ENCODE measurements around the gene WDR70. TPM values are rescaled to one million over a fixed set of nuclear protein-coding genes. Genes with fewer than 3 reads are reported as not detected.

WDR70 gene
- total RNA-seq, 4 donors from 2014 or later, result 24.7 to 200 (median 29.9) TPM

DNA sequence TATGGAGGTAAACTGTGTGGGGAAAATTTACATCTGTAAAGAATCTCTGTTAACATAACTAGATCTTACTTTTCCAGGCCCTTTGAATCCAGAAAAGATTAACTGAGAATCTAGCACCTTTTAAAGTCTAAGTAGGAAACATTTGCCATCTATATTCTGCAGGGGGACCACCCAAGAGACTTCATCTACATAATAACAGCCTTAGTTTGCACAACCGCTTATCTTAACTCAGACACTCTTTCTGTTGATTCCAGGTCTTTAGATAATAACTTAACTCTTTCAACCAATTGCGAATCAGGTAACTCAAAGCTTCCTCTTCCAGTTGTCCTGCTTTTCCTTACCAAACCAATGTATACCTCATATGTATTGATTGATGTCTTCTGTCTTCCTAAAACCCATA is 407.3 kb downstream of the WDR70 start:
- Histone ChIP-seq H3K36me3 (no peaks in the 10 kb centered on the region), H3K4me1 (no peaks in the 10 kb centered on the region), H3K27ac (no peak overlapping the region), H3K9me3 (no peaks in the 10 kb centered on the region), H3K4me3 (no peak overlapping the region), H3K27me3 (no peaks in the 10 kb centered on the region)
- in situ Hi-C loops (cut with MboI; ENCODE audit: low pct_ligation_motif_present in 1 of 4, low pct_unique_long_range_greater_than_20kb in 1 of 4, low sequenced_read_pairs in 3 of 4) (no loop called here), intact Hi-C loops (cut with DNase I; ENCODE audit: low total_unique reads) (no loop called here)
- TF ChIP-seq POLR2AphosphoS5 (IDR thresholded peaks at IDR 0.05) (no peak), EP300 (IDR thresholded peaks at IDR 0.05; ENCODE audit: low read depth) (no peak), POLR2A (IDR thresholded peaks at IDR 0.05) (no peak), CTCF (IDR thresholded peaks at IDR 0.05) (no peak)
- 77 to 82% methylated on average over 2 of the region's 2 CpGs for WGBS, 2 donors (ENCODE audit: low coverage in 1 of 2)
- no peak for DNase-seq

GRCh38 chr5:37786862-37787519 is 407.9 kb downstream of the WDR70 start:
- H3K27me3 ChIP-seq, result no peaks in the 10 kb centered on the region
- no peaks in the 10 kb centered on the region for H3K9me3 ChIP-seq
- H3K4me1 ChIP-seq, result no peaks in the 10 kb centered on the region
- TF ChIP-seq POLR2AphosphoS5 (IDR thresholded peaks at IDR 0.05), result no peak
- TF ChIP-seq EP300 (IDR thresholded peaks at IDR 0.05; ENCODE audit: low read depth), result no peak
- no peak for TF ChIP-seq CTCF (IDR thresholded peaks at IDR 0.05)
- no peak for TF ChIP-seq POLR2A (IDR thresholded peaks at IDR 0.05)
- WGBS, 2 donors (ENCODE audit: low coverage in 1 of 2), result 83 to 97% methylated on average over 5 of the region's 5 CpGs
- intact Hi-C loops (cut with DNase I; ENCODE audit: low total_unique reads) (no loop called here), in situ Hi-C loops (cut with MboI; ENCODE audit: low pct_ligation_motif_present in 1 of 4, low pct_unique_long_range_greater_than_20kb in 1 of 4, low sequenced_read_pairs in 3 of 4) (no loop called here)
- DNase-seq, result no peak
- no peaks in the 10 kb centered on the region for H3K36me3 ChIP-seq
- H3K4me3 ChIP-seq, result no peak overlapping the region
- H3K27ac ChIP-seq, result no peak overlapping the region

DNA sequence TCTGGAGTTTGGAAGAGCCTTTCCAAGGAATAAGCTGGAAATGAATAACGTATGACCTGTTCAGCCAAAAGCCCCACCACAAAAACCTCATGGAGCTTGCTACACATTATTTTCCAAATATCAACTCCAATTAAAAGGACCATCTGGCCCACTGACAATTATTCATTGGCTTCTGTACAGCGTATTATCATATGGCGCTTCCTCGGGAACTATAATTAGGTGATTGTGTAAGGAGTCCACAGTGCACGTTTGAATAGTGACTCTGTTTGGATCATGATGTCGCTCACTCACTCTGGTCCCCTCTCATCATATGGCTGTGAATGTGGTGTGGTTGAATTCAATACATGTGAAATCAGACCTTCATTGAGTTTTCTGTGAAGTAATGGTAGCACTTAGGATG is 408.6 kb downstream of the WDR70 start:
- no peaks in the 10 kb centered on the region for H3K36me3 ChIP-seq
- in situ Hi-C loops (cut with MboI; ENCODE audit: low pct_ligation_motif_present in 1 of 4, low pct_unique_long_range_greater_than_20kb in 1 of 4, low sequenced_read_pairs in 3 of 4), result no loop called here
- no peaks in the 10 kb centered on the region for H3K27me3 ChIP-seq
- DNase-seq, result no peak
- no peaks in the 10 kb centered on the region for H3K9me3 ChIP-seq
- TF ChIP-seq CTCF (IDR thresholded peaks at IDR 0.05), result no peak
- TF ChIP-seq POLR2A (IDR thresholded peaks at IDR 0.05), result no peak
- TF ChIP-seq POLR2AphosphoS5 (IDR thresholded peaks at IDR 0.05), result no peak
- TF ChIP-seq EP300 (IDR thresholded peaks at IDR 0.05; ENCODE audit: low read depth), result no peak
- 82 to 87% methylated on average over 6 of the region's 6 CpGs for WGBS, 2 donors (ENCODE audit: low coverage in 1 of 2)
- H3K4me1 ChIP-seq, result no peaks in the 10 kb centered on the region
- H3K27ac ChIP-seq, result no peak overlapping the region
- intact Hi-C loops (cut with DNase I; ENCODE audit: low total_unique reads), result no loop called here
- H3K4me3 ChIP-seq, result no peak overlapping the region

DNA sequence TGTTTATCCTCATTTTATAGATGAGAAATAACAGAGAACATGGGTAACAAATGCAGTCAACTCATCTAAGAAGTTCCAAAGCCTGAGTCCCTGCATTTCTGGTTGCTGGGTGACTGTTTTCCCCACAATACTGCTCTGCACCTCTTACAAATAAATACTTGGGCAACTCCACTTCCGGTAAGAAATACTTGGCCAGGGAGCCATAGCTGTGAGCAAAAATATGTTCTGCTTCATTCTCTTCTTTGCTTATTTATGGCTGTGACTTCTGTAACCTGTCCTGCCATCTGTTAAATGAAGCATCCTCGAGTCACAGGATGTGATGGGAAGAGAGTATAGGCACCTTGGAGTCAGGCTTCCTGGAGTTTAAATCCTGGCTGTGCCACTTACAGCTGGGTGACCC is 410.9 kb downstream of the WDR70 start:
- Histone ChIP-seq H3K36me3 (no peaks in the 10 kb centered on the region), H3K9me3 (no peaks in the 10 kb centered on the region), H3K27ac (no peak overlapping the region), H3K4me3 (no peak overlapping the region), H3K27me3 (no peaks in the 10 kb centered on the region), H3K4me1 (no peaks in the 10 kb centered on the region)
- no peak for DNase-seq
- 39 to 83% methylated on average over 1 to 2 of the region's 2 CpGs for WGBS, 2 donors (ENCODE audit: low coverage in 1 of 2)
- TF ChIP-seq POLR2A (IDR thresholded peaks at IDR 0.05) (no peak), POLR2AphosphoS5 (IDR thresholded peaks at IDR 0.05) (no peak), EP300 (IDR thresholded peaks at IDR 0.05; ENCODE audit: low read depth) (no peak), CTCF (IDR thresholded peaks at IDR 0.05) (no peak)
- in situ Hi-C loops (cut with MboI; ENCODE audit: low pct_ligation_motif_present in 1 of 4, low pct_unique_long_range_greater_than_20kb in 1 of 4, low sequenced_read_pairs in 3 of 4) (no loop called here), intact Hi-C loops (cut with DNase I; ENCODE audit: low total_unique reads) (no loop called here)

Data from transverse colon (tissue), 4 donors.